GM21390 (cell line): ENCODE data around the gene SIX4.

ENCODE experiments used
- ATAC-seq: cut with Tn5 transposase; IDR thresholded peaks from one replicate; pipeline ENCODE4 v1.9.1; 2021; ENCODE audit not compliant: unreplicated experiment

The SIX4 gene

DNA sequence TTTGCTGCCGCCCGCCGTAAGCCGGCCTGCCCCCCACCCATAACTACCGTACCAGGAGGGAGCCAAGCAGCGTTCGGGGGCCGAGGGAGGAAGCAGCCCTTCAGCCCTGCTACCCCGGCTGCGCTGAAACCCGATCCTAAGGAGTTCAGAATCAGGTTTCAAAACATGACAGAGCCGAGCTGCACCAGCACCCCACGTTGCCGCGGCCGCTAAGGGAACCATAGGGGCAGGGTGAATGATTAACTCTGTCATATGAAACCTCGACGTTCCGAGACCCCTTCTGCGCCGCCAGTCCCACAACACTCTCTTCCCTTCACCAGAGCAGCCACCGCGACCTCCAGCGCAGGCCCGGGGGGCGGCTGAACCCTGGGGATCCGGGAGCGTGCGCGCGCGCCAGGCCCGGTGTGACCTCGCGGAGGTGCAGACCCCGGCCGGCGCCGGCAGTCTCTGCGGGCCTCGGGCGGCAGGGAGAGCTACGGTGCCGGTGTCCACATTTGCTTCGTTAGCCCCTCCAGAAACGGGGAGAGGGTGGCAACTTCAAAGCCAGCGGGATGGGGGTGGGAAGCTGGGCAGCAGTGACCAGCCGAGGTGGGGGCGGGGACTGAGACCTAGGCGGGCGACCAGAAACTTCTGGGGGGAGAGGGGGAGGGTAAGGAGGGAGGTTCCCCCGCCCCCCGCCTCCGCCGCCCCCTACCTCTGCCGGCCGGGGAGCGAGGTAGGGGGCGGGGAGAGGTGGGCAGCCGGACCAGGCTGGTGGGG is 1.6 kb downstream of the SIX4 start:
- no peak for ATAC-seq

DNA sequence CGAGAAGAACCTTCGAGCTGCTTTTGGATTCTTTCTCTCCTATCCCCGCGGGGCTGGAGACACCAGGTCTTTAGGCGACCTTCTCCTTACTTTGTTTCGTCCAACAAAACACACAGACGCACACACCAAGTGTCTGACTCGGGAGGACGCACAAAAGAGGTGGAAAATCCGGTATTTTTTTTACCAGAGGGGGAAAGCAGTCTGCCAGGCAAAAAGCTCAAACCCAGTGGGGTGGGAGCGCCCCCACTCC is 2.1 kb downstream of the SIX4 start:
- ATAC-seq: no peak

DNA sequence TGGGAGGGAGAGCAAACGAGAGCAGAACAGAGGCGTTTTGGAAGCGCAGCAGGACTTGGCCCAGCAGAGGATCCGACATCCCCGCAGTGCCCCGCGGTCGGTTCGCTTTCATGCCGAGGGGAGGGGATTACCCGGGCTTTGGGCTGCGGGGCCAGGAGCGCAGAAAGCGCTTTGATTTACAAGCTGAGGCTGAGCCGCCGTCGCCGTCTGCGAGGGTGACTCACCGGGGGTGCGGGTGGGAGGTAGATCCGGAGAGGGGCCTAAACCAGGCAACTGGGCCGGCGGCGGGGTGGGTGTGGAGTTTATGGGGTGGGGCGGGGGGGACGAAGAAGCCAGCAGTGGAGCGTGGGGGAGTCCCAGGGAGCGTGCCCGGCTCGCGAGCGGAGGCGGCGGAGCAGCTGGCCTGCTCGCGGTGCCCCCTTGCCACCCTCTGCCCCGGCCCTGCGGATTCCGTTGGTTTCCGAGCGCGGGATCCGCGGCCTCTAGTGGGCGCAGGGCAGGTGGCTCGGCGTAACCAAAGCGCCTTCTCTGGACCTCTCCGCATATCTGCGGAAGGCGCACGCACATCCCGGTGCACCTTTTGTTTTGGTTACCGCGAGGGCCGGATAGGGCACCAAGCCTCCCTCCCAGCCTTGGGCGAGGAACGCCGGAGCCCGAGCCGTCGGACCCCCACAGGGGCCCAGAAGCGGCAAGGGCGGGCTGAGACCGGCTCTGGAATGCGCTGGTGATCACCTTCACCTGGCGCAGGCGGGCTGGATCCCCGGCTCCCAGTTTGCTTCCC is 2.6 kb downstream of the SIX4 start:
- ATAC-seq: no peak

GRCh38 chr14:60720962-60721325 is 3.2 kb downstream of the SIX4 start:
- ATAC-seq: no peak

DNA sequence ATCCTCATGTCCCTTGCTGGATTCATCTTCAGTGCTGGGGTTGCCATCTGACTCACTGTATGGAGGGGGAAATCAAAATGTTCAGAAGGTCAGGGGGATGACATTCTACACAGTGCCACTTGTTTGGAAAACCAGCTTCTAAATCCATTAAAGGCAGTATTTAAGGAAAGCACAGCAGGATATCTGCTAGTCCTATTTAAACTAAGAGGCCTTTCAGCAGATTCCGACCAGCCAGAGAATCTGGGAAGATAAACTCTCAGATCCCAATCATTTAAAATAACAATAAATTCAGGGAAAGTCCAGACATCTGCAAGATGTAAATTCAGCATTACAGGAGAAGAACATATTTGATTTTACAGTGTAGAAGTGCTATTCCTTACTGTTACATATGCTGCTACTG is 3.8 kb downstream of the SIX4 start:
- no peak for ATAC-seq

GRCh38 chr14:60713513-60713912 is 10.6 kb downstream of the SIX4 start:
- ATAC-seq: no peak

DNA sequence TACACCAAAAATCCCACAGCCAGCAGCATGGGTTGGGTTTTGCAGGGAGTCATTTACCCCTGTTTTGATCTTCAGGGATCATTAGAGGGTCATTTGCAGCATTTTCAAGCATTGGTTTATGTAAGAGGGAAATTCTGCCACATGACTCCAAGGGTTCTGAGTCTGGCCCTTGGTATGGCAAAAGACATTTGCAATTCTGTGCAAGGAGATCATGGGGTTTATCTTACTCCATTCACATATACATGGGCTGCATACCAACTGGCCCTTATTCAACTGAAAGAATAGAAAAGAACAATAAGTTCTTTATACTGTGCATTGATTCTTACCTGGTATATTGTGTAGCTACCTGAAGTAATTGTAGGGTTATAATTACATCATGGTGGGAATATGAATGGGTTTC is 13.7 kb downstream of the SIX4 start:
- no peak for ATAC-seq

- ATAC-seq: no peak
Measured at GRCh38 chr14:60707858-60708257, 16.3 kb downstream of the SIX4 start.

DNA sequence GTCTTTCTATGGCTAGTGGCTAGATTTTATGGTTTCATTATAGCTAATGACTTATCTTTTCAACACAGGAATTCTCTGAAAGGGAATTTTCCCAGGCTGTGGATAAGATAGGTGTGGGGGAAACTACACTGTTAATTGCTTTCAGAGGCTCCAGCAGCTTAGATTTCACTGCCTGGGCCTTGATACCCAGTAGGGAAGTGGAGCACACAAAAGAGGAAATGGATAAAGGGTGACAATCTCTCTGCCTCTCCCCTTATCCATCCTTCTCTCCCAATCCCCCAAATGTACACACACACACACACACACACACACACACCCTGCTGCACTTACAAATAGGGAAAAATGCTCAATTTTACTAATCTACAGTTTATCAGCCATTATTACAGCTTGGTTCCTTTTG is 19.1 kb downstream of the SIX4 start:
- ATAC-seq: no peak

GRCh38 chr14:60700598-60700997 is 23.6 kb downstream of the SIX4 start:
- ATAC-seq: no peak

GRCh38 chr14:60695327-60695726 is 28.8 kb downstream of the SIX4 start:
- ATAC-seq: no peak

- no peak for ATAC-seq
Measured at GRCh38 chr14:60691383-60692113, 32.6 kb downstream of the SIX4 start.

GRCh38 chr14:60686865-60687264 is 37.3 kb downstream of the SIX4 start:
- no peak for ATAC-seq

GRCh38 chr14:60684203-60684602 is 39.9 kb downstream of the SIX4 start:
- no peak for ATAC-seq

DNA sequence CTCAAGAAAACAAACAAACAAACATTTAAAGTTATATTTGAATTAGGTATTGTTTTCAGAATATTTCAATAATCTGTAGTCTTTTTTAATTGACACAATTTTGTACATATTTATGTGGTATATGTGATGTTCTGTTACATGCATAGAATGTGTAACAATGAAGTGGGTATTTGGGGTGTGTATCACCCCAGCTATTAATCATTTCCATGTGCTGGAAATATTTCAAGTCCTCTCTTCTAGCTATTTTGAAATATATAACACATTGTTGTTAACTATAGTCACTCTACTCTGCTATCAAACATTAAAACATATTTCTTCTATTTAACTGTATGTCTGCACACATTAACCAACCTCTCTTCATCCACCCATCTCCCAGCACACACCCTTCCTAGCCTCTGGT is 42.9 kb downstream of the SIX4 start:
- no peak for ATAC-seq

DNA sequence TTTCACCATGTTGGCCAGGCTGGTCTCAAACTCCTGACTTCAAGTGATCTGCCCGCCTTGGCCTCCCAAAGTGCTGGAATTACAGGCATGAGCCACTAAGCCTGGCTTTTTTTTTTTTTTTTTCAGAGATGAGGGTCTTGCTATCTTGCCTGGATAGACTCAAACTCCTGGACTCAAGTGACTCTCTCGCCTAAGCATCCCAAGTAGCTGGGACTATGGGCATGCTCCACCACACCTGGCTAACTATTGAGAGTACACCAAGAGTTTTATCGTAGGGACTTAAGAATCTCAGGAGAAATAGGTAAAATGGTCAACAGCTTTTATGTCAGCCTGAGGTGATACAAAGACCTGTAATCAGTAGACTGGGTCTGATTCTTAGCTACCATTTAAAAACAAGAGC is 43.6 kb downstream of the SIX4 start:
- no peak for ATAC-seq

- no peak for ATAC-seq
Measured at GRCh38 chr14:60679566-60680258, 44.4 kb downstream of the SIX4 start.

GRCh38 chr14:60677701-60678100 is 46.5 kb downstream of the SIX4 start:
- no peak for ATAC-seq

GRCh38 chr14:60670989-60671388 is 53.2 kb downstream of the SIX4 start:
- ATAC-seq: no peak

- no peak for ATAC-seq
Measured at GRCh38 chr14:60668431-60669112, 55.6 kb downstream of the SIX4 start.

GRCh38 chr14:60665177-60665550 is 59.0 kb downstream of the SIX4 start:
- ATAC-seq: no peak
